ENCODE data around the gene LRG1.

The LRG1 gene

GRCh38 chr19:4492337-4493103 is 47.3 kb downstream of the LRG1 start:
- no peak for DNase-seq

GRCh38 chr19:4491446-4491845 is 48.4 kb downstream of the LRG1 start:
- no peak for DNase-seq

- no peak for DNase-seq
These were observed 51.3 kb downstream of the LRG1 start for GRCh38 chr19:4488496-4488895.

- no peak for DNase-seq
These were observed 52.3 kb downstream of the LRG1 start for GRCh38 chr19:4487572-4487971.

All from effector CD8-positive, alpha-beta T cell (primary cell).